ES-I3 (cell line): ENCODE data around the gene SPAG16.

Experiments used
- H3K36me3 ChIP-seq: 2 replicates; pipeline ENCODE4 v1.6.1; 2013; ENCODE audit warnings: mild to moderate bottlenecking, low read length, control low read depth, moderate library complexity; ENCODE audit not compliant: insufficient read depth
- H3K4me1 ChIP-seq: 2 replicates; pipeline ENCODE4 v1.6.1; 2013; ENCODE audit warnings: mild to moderate bottlenecking, control low read depth, low read length; ENCODE audit not compliant: insufficient read depth
- H3K9ac ChIP-seq: 2 replicates; pipeline ENCODE4 v1.6.1; 2013; ENCODE audit warnings: low read depth, mild to moderate bottlenecking, low read length, moderate library complexity
- H3K9me3 ChIP-seq: 2 replicates; pipeline ENCODE4 v1.6.1; 2013; ENCODE audit warnings: mild to moderate bottlenecking, low read length, moderate library complexity; ENCODE audit not compliant: control insufficient read depth, insufficient read depth

SPAG16 gene

DNA sequence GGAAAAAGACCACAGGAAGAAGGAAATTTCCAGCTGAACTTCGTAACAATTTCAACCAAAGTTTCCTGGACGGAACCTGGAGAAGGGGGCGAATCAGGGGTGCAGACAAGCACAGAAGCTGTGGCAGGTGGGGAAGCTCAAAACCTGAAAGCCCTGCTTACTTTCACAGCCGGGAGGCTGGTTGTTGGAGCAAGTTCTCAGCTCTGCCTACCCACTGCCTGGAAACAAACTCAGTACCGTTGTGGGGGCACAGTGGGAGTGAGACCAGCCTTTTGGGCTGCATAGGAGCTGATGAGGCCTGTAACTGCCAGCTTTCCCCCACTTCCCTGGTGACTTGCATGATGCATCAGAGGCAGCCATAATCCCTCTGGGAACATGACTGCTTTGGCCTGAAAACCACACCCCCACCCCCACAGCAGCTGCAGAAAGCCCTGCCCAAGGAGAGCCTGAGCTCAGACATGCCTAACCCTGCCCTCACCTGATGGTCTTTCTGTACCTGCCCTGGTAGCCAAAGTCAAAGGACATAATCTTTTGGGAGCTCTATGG is 919.6 kb downstream of the SPAG16 start:
- no peak overlapping the region for H3K9ac ChIP-seq
- H3K9me3 ChIP-seq, result no peaks in the 10 kb centered on the region
- H3K36me3 ChIP-seq, result no peaks in the 10 kb centered on the region
- H3K4me1 ChIP-seq, result no peaks in the 10 kb centered on the region

DNA sequence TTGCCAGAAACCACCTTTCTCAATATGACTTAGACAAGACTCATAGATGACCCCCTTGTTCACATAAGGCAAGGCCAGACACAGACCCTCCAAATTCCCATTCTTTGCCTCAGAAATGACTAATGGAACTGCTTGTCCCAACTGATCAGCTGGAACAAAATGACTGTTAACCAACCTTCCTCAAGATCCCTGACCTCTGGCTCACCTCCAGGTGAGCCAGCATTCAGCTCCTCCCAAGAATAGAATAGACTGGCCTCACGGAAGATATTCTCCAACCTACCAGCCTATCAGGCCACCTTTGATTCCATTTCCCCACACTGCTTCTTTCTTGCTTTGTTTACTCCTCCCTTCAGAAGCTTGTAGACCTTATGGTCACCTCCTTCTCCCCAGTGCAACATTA is 930.8 kb downstream of the SPAG16 start:
- Histone ChIP-seq H3K36me3 (no peaks in the 10 kb centered on the region), H3K9me3 (no peaks in the 10 kb centered on the region), H3K4me1 (peaks cover 11% of the 10 kb centered on the region), H3K9ac (no peak overlapping the region)

DNA sequence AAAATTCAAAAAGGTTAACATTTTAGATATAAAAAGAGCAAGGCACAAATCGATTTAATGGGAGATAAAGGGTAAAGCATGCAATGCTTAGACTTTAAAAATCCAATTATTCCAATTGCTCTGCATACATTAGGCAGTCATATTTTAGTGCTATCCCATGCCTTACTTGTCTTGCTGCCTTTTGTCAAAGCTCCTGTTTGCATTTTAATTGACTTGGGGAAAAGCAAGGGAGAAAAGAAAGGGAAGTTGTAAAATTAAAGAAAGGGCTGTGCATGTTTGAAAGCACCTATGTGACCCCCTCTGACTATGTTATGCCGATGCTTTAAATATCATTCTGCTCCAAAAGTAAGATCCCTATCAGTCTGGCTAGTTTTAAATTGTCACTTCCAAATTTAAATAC is 932.9 kb downstream of the SPAG16 start:
- no peaks in the 10 kb centered on the region for H3K9me3 ChIP-seq
- no peak overlapping the region for H3K9ac ChIP-seq
- no peaks in the 10 kb centered on the region for H3K36me3 ChIP-seq
- H3K4me1 ChIP-seq, result peaks cover 11% of the 10 kb centered on the region

DNA sequence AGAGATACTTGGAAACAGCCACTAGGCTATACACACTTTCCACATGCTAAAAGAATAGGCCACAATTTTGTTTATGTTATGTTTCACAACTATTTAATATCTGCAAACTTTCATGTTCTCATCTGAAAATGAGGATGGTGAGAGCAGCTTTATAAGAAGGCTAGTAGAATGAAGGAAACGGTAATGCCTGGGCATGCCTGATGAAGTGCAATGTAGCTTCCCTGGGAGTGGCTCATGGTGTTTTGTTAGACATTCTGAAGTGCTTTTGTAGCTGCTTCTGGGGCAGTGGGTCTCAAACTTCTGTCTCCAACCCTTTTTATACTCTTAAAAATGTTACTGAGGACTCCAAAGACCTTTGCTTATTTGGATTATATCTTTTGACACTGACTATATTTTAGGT is 933.3 kb downstream of the SPAG16 start:
- peaks cover 11% of the 10 kb centered on the region for H3K4me1 ChIP-seq
- H3K9me3 ChIP-seq, result no peaks in the 10 kb centered on the region
- H3K36me3 ChIP-seq, result no peaks in the 10 kb centered on the region
- H3K9ac ChIP-seq, result no peak overlapping the region

DNA sequence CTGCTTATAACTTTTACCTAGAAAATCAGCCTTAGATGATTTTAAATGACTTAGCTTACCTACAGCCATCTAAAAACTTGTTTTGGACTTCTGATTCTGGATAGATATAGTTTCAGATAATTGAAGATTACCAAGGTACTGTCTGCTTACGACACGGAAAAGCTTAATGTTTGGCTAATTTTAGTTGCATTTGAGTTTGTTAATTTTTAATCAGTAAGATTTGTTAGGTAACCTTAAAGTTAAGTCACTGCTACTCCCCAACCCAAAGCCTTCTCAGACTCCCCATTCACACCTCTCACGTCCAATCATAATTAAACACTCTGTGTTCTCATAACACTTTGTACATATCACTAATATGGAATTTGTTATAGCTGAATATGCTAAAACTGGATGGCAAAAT is 936.0 kb downstream of the SPAG16 start:
- H3K4me1 ChIP-seq, result peaks cover 11% of the 10 kb centered on the region
- no peak overlapping the region for H3K9ac ChIP-seq
- no peaks in the 10 kb centered on the region for H3K36me3 ChIP-seq
- H3K9me3 ChIP-seq, result no peaks in the 10 kb centered on the region

DNA sequence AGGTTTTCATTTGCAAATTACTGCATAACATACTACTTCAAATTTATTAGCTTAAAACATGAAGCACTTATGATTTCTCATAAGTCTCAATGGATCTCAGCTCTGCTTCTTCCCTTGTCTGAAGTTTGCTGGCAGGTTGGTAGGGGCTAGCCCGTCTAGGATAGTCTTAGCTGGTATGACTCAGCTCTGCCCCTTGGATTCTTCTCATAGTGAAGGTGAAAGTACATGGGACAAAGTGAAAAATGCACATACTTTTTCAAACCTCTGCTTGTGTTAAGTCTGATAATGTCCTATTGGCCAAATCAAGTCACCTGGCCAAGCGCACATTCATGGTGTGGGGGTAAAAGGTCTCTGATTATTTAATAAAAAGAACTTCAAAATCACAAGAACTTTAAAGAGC is 941.8 kb downstream of the SPAG16 start:
- no peaks in the 10 kb centered on the region for H3K36me3 ChIP-seq
- no peaks in the 10 kb centered on the region for H3K9me3 ChIP-seq
- H3K9ac ChIP-seq, result no peak overlapping the region
- no peaks in the 10 kb centered on the region for H3K4me1 ChIP-seq

DNA sequence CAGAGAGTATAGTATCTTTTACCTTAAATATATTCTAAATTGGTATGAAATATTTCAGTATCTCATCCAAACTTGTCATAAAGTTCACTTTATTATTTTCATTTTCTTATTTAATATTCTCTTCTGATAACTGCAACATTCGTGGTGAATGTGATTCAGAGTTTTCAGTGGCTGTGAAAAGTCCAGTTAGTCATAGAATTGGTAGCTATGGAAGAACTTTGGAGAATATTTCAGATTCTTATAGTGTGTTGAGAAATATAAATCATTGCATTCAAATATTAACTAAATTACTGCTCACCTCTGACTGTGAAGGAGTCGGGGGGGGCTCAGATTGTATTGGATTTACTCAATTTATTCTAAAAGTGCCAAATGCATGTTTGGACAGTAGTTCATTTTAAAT is 948.0 kb downstream of the SPAG16 start:
- Histone ChIP-seq H3K36me3 (no peaks in the 10 kb centered on the region), H3K9me3 (no peaks in the 10 kb centered on the region), H3K9ac (no peak overlapping the region)

DNA sequence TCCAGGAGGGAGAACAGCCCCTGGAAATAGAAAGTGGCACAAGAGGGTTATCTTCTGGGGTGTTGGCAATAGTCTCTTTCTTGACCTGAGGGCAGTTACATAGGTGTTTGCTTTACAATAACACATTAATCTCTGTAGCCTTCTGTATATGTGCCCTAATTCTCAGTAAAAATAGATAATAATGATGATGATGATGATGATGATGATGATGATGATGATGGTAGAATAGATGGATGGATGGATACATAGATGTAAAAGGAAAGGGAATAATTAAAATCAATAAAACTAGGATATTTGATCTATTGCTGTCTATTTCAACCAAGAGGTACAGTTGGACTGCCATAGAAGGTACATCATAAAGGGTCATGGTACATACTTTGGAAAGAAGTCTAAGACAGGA is 948.9 kb downstream of the SPAG16 start:
- no peaks in the 10 kb centered on the region for H3K36me3 ChIP-seq
- H3K9ac ChIP-seq, result no peak overlapping the region
- no peaks in the 10 kb centered on the region for H3K4me1 ChIP-seq
- no peaks in the 10 kb centered on the region for H3K9me3 ChIP-seq

More for the DNA sequence above, 948.0 kb downstream of the SPAG16 start:
- no peaks in the 10 kb centered on the region for H3K4me1 ChIP-seq

DNA sequence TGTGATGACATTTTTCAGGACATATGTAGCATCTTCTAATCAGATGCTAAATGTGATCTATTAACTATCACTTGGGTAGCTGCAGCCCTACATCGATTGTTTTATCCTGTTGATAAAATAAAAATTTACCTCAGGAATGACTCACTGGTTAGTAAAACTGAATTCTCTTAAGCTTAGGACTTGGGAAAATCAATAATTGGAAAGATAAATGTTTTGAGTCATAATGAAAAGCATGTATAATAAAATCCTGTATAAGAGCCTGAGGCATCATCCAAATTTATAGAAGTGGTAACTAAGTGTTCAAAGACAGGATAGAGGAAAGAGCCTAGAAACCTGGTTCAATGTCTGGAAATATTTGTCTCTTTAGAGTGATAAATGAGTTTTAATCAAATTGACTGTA is 958.5 kb downstream of the SPAG16 start:
- Histone ChIP-seq H3K9ac (no peak overlapping the region), H3K36me3 (no peaks in the 10 kb centered on the region), H3K4me1 (peaks cover 13% of the 10 kb centered on the region; the same call in 1 of the 2 replicates), H3K9me3 (no peaks in the 10 kb centered on the region)

DNA sequence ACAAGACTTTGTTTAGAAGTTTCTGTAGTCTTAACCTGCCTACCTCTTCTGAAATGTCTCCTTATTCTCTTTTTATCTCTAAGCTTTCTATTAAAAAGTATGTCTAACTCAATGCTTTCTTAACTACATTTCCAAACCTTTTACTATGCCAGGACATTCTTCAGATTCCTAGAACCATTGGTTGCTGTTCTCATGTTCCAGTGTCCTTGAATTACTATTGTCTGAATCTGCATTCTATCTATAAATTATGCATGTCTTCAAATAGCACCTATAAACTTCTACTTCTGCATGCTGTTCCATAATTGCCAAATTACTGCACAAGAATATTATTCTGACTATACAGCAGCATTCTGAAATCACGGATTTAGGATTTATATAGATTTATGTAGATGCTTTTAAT is 960.6 kb downstream of the SPAG16 start:
- no peaks in the 10 kb centered on the region for H3K9me3 ChIP-seq
- H3K4me1 ChIP-seq, result peaks cover 13% of the 10 kb centered on the region; the same call in 1 of the 2 replicates
- H3K9ac ChIP-seq, result no peak overlapping the region
- no peaks in the 10 kb centered on the region for H3K36me3 ChIP-seq

DNA sequence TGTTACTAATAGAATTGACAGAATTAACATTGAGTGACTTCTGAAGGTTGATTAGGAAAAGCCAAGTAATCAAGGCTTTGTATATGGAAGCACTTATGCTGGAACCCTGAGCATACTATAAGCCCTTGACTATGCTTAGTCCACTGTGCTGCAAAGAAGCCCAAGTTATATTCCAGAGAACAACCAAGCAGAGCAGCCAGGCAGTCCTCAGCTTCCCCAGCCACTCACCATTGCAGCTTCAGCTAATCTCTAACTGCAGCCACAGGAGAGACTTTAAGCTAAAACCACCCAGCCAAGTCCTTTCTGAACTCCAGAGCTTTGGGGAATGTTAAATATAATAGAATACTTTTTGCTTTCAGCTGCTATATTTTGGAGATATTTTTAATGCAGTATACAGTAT is 962.2 kb downstream of the SPAG16 start:
- Histone ChIP-seq H3K9ac (no peak overlapping the region), H3K4me1 (peaks cover 13% of the 10 kb centered on the region; the same call in 1 of the 2 replicates), H3K9me3 (no peaks in the 10 kb centered on the region), H3K36me3 (no peaks in the 10 kb centered on the region)

DNA sequence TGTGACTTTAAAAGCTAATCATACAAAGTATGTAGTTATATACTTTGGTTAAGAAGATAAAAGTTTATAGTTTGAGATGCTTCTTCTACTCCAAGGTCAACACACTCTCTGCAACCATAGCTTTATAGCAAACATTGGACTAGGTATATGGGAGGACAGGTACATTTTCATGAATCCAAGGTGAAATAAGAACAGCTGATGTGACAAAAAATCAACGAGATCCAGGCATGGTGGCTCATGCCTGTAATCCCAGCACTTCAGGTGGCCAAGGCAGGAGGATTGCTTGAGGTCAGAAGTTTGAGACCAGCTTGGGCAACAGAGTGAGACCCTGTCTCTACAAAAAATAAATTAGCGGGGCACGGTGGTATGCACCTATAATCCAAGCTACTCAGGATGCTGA is 963.3 kb downstream of the SPAG16 start:
- no peak overlapping the region for H3K9ac ChIP-seq
- no peaks in the 10 kb centered on the region for H3K36me3 ChIP-seq
- H3K9me3 ChIP-seq, result no peaks in the 10 kb centered on the region
- H3K4me1 ChIP-seq, result peaks cover 13% of the 10 kb centered on the region; the same call in 1 of the 2 replicates

DNA sequence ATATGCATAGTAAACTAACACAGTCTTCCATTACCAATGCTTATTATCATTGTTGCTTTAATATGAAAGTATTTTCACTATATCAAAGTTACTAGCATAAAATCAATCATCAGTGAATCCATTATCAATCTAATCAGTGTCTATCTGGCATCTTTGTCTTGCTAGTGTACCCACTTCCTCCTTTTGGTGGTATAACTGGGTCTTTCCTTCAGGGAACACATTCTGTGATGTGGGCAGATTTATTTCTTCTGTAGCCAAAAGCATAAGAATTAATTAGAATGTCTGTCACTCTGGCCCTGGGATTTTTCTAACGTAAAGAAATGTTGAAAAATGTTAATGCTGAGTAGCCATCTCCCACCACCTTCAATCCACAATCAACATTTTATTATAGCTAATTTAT is 970.8 kb downstream of the SPAG16 start:
- Histone ChIP-seq H3K9ac (no peak overlapping the region), H3K9me3 (no peaks in the 10 kb centered on the region), H3K4me1 (no peaks in the 10 kb centered on the region), H3K36me3 (no peaks in the 10 kb centered on the region)

DNA sequence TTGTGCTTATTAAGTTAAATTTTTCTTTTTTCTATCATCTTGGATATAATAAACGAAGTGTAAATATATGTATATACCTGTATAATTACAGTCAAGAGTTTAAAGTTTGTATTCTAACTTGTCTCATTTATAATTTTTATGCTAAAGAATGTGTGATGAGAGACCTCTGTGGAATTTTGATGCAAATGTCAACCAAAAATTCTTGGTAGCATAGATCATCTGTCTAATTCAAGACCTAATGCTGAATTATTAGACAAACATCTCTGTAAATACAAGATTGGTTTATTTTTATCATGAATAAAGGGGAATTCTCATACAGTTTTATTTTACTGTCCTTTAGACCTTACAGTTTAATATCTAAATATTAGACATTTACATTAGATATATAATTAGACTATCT is 977.4 kb downstream of the SPAG16 start:
- Histone ChIP-seq H3K9ac (no peak overlapping the region), H3K36me3 (no peaks in the 10 kb centered on the region), H3K4me1 (peaks cover 4% of the 10 kb centered on the region; the same call in 1 of the 2 replicates), H3K9me3 (no peaks in the 10 kb centered on the region)

DNA sequence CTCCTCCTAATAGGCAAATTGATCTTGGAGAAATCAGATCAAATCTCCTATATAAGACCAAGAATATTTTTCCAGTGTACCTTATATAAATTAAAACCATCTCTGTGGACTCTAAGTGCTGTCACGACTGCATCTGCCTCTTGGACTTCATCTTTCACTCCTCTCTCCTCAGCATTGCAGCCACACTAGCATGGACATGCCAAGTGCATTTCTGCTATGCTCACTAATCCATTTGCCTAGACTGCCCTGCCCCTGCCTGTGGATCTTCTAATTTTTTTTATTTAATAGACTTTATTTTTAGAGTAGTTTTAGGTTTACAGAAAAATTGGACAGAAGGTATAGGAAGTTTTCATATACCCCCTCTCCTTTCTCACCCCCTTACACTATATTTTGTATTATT is 979.9 kb downstream of the SPAG16 start:
- Histone ChIP-seq H3K4me1 (peaks cover 4% of the 10 kb centered on the region; the same call in 1 of the 2 replicates), H3K9ac (no peak overlapping the region), H3K36me3 (no peaks in the 10 kb centered on the region), H3K9me3 (no peaks in the 10 kb centered on the region)
